Activated CD4-positive, alpha-beta T cell treated with anti-CD3 and anti-CD28 coated beads, Interleukin-2, amount 50 U/mL, for 16 hours (primary cell): ENCODE data around the gene CTNNBIP1.

Experiments used
- DNase-seq: peaks from one replicate; pipeline ENCODE4 v3.0.0-alpha.2; 2020

Gene CTNNBIP1

DNA sequence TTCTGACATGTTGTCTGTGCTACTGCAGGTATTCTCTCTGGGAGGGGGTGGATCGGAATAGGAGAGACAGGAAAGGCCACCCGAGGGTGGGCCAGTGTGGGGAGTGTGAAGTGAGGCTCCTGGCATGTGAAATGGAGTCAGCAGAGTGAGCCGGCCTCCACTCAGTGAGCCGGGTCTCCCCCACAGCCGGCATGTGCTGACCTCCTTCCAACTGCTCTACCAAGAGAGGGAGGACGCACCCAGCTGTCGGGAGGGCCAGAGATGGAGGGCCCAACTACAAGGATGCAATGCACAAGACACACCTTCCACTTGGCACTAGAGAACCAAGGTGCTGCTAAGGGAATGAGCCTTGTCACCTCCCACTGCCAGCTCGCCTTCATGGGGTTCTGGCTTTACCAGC lies 58.1 kb downstream of the CTNNBIP1 start:
- no peak for DNase-seq

DNA sequence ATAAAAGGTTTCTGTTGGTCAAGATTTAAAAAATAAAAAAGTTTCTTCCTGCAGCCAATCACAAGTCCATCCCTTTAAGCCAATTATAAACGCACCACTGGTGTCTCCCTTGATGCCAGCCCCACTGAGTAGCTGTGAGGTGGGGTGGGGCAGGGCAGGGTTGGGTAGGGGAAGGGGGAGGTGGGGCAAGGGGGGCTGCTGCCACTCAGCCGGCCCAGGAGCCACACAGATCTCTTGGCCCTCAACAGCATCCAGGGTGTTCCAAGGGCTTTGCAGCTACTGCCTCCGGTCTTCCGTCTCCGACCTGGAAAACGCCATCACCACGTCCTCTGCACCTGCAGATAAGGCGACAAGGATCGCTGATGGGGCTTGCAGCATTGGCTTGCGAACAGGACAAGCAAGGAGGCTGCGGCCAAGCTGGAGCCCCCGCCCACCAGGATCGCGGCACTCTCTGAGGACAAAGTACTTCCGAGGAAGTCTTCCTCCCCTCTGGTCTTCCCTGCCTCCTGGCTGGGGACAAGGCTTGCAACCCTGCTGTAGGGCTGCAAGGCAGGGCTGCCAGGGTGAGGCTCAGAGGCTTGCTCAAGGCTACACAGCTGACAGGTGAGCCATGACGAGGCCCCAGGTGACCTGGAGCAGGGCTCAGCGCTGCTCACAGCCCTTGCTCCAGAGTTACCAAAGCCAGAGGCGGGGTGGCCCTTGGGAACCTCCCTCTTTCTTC lies 59.5 kb downstream of the CTNNBIP1 start:
- DNase-seq: no peak

GRCh38 chr1:9849691-9850441 lies 60.2 kb downstream of the CTNNBIP1 start:
- DNase-seq: no peak

GRCh38 chr1:9848022-9848421 lies 62.0 kb downstream of the CTNNBIP1 start:
- no peak for DNase-seq

DNA sequence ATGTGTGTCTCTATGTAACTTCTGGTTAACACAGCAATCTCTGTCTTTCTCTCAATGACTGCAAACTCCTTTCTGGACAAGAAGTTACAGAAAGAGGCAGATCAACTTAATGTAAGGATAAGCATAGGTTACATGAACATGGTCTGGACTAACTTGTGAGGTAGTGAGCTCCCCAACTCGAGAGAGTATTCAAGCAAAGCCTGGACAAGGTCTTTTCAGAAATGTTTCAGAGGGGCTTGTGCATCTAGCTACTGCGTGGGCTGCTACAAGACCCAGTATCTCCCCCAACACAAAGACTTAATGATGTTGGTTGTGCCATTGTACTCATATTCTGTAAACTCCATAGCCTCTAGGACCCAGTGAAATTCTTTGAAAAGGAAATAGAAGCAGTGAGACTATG lies 62.8 kb downstream of the CTNNBIP1 start:
- DNase-seq: no peak

DNA sequence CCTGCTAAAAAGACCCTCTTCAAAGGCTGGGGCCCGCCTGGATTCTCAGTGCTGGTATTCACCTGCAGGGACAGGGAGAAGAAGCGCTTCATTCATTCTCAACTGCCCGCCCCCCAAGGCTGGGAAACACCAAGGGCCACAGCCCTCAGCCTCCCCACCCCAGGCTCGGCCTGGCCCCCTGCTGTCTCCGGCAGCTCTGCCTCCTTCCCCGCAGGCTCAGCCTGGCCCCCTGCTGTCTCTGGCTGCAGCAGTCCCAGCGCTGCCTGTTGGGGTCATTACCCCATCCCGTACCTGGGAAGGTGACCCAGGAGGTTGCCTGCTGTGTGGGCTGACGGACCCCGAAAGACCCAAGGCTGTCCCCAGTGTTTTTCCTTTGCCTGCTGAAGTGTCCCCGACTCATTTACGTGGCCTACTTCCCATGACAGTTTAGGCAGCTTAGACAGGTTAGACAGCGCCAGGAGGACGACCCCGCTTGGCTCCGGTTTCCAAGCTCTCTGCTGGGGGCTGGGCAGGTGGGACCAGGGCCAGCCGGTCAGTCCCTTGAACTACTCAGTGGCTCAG lies 63.4 kb downstream of the CTNNBIP1 start:
- no peak for DNase-seq

DNA sequence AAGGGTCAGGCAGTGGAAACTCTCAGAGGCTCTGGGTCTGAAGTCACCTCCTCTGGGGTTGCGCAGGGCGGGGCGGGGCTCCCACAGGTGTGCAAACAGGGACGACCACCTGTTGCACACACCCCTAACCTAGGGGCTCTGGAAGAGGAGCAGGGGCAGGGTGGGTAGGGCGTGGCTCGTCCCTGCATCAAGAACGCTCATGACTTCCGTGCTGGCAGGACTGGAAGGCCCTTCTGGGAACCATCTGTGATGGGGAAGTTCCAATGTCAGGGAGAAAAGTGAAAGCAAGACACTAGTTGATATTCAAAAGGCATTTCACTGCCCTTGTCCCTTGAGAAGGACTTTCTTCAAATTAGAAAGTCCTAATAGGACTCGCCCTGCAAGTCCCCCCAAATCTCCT lies 64.2 kb downstream of the CTNNBIP1 start:
- DNase-seq: no peak

GRCh38 chr1:9844756-9845155 lies 65.3 kb downstream of the CTNNBIP1 start:
- no peak for DNase-seq

DNA sequence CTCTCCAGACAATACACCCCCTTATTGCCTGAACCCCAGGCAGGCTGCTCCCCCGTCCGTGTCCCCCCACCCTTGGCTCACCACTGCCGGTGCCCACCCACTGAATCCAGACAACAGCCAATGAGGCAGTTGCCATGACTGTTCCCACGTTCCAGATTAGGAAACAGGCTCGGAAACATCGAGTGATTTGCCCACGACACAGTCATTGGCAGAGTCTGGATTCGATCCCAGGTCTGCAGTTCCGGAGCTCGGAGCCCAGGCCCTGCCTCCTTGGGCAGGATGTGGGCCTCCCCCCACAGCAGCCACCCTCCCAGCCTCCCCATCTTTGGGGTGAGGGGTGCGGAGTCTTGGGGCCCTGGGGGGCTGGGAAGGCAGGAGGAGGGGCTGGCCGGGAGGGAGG lies 66.0 kb downstream of the CTNNBIP1 start:
- DNase-seq: no peak

GRCh38 chr1:9843576-9843945 lies 66.5 kb downstream of the CTNNBIP1 start:
- DNase-seq: no peak

GRCh38 chr1:9842781-9843575 lies 67.1 kb downstream of the CTNNBIP1 start:
- DNase-seq: no peak

DNA sequence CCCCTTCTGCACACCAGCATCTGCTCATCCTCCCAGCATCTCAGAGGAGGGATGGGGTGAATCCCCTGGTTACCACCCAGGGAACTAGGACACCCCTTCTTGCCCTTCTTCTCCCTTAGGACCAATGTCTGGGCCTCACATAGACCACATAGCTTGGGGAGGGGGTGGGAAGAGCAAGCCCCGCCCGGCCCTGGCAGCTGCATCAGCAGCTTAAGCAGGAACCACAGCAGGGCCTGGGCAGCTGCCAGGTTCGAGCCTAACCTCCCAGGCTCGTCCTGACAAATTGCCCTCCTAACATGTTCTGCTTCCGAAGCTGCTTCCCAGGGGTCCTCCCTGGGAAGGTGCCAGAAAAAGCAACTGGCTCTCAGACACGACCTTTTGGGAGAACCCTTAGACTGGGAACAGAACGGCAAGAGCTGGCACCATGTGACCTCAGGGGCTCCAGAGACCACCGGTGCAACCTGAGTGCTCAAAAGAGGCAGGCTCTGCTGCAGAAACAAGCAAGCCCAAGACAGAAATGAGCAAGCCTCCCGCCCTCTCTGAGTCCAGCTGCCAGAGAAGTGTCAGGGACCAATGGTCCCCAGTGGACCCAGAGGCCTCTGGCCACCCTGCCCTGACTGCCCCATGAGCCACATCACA lies 67.9 kb downstream of the CTNNBIP1 start:
- DNase-seq: no peak

DNA sequence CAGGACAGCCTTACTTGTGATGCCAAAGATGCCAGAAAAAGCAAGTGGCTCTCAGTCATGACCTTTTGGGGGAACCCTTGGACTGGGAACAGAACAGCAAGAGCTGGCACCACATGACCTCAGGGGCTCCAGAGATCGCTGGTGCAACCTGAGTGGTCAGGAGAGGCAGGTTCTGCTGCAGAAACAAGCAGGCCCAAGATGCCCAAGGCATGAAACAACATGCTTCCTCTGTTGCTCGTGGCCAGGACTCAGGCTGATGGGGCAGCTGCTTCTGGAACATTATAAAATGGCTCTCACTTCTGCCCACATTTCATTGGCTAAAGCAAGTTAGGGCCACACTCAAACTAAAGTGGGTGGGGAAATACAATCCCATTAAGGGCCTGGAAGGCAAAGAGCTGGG lies 68.6 kb downstream of the CTNNBIP1 start:
- no peak for DNase-seq

DNA sequence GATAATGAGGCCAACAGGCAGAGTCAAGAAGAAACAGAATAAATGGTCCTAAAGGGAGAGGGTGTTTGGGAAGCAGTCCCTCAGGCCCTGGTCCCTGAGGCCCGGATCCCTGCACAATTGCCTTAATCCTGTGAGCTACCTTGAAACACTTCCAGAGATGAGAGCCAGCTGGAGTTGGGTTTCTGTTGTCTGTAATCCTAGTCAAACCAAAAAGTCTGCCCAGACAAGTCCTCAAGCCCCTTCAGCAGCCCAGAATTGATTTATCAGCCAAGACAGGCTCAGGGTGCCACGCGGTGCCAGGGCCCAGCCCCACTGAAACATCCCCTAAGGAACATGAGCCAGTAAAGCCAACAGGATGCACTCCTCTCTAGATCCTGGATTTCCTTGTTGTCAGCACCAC lies 69.9 kb downstream of the CTNNBIP1 start:
- no peak for DNase-seq

DNA sequence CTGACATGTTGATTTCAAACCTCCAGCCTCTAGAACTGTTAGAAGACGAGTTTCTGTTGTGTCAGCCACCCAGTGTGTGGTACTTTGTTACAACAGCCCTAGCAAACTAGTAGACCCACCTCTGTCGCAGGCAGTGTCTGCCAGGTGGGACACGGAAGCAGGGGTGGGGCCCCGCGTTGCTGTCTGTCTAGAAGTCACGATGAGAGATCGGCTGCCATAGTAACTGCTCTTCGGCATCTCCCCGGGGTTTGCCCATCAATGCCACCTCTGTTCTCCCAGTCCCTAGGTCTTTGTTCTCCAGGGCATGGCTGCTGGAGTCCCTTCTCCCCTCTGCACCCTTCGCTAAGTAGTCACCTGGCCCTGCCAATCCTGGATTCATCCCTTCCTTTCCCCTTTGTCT lies 71.1 kb downstream of the CTNNBIP1 start:
- DNase-seq: no peak

DNA sequence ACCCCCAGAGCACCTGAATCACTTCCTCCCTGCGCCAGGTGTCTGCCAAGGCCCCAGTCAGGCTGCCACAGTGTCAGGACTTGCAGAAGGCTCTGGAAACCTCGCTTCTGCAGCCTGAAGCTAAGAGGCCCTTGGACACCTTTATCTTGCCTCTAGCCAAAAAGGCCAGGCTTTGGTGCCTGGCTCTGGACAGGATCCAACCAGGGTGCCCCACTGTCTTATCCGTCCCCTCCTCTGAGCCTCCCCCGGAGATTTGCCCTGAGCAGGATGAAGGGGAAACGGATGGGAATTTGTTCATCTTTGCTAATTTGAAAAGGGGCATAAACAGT lies 73.5 kb downstream of the CTNNBIP1 start:
- DNase-seq: no peak

GRCh38 chr1:9835758-9836631 lies 74.1 kb downstream of the CTNNBIP1 start:
- DNase-seq: no peak

DNA sequence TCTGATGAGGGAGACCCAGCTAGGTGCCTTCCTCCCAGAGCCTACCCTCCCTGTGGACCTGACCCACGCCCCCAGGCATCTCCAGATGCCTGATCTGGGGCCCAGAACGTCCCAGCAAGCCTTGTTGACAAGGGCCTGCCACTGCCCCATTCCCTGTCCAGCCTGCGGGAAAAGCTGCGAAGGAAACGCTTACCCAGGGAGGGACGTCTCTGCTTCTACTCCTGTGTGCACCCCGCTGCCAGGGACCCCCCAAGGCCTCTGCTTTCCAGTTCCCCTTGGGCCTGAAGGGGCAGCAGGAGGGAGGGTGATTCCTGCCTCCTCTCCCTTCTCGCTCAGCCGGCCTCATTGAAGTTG lies 74.7 kb downstream of the CTNNBIP1 start:
- no peak for DNase-seq

DNA sequence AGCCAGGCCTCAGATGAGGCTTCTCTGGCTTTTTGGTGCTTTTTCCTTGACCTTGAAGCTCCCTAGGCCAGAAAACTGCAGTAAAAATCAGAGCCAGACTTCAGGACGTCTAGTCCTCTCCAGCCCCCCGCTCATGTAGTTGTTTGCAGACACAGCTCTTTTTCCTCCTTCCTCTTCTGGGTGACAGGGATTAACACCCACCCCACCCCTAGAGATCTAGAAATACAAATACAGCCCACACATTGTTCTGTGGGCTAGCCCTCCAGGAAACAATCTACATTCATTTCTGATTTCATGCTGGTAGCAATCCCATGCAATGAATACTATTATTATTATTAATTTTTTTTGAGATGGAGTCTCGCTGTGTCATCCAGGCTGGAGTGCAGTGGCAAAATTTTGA lies 76.4 kb downstream of the CTNNBIP1 start:
- no peak for DNase-seq

DNA sequence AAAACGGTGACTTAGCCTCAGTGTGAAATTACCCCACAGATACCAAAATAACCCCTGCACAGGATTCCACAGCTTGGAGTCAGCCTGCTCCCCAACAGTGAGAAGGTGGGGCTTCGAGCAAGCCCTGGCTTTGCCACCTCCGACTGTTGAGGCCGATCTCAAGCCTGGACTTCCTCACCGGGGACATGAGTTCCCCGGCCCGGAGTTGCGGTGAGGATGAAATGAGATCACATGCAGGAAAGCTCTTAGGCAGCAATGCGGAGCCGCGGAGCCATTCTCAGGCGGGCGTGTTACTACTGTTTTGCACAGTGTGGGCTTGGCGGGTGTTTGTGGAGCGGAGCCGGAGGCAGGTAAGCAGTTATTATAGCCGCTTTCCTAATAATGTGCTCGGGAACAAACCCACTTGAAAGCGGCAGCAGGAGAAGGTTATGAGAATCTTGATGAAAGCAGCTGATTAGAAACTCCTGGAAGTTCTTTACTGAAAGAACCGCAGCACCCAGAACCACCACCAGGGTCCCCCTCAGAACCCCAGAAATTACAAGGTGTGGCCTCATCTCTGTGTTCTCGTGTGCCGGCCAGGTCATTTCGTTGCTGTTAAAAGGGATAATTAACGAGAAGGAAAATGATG lies 82.4 kb downstream of the CTNNBIP1 start:
- no peak for DNase-seq

GRCh38 chr1:9826616-9827015 lies 83.5 kb downstream of the CTNNBIP1 start:
- no peak for DNase-seq

GRCh38 chr1:9826087-9826486 lies 84.0 kb downstream of the CTNNBIP1 start:
- DNase-seq: no peak
